Pons (tissue), 1 donor: Measurements from ENCODE around the gene DCLRE1B.
A peak's percentile ranks its signal among the peaks of the same experiment; 100 is the strongest.
"Not testable (repeated sequence)": the region's sequence is repeated elsewhere in the genome, so short reads cannot be mapped to it uniquely, and the experiment has no call there.

Source experiments
- DNase-seq: peaks from one replicate; pipeline ENCODE4 v3.0.0-alpha.2; 2016; ENCODE audit warnings: low spot score

DCLRE1B gene

DNA sequence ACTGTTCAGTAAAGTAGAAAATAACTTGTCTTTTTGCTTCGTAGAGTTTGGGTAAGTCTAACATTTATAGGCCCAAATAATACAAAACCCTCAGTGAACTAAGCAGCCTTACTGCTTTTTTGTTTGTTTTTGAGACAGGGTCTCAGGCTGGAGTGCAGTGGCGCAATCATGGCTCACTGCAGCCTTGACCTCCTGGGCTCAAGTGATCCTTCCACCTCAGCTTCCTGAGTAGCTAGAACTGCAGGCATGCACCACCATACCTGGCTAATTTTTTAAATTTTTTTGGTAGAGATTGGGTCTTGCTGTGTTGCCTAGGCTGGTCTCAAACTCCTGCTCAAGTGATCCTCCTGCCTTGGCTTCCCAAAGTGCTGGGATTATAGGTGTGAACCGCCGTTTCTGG, 43.0 kb downstream of the DCLRE1B start:
- not testable (repeated sequence) for DNase-seq

DNA sequence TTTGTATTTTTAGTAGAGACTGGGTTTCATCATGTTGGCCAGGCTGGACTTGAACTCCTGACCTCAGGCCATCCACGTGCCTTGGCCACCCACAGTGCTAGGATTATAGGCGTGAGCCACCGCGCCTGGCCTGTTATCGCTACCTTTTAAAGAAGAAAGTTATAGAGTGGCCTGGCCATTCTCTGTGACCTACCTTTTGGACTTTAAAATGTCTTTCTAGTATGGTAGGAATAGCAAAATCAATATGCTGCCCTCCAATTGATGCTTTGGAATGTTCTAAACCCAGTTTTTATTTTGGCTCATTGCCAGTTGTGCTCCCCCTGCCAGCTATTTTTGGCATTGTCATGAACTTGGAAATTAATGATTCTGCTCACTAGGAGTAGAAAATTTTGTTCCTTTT, 43.9 kb downstream of the DCLRE1B start:
- no peak for DNase-seq

DNA sequence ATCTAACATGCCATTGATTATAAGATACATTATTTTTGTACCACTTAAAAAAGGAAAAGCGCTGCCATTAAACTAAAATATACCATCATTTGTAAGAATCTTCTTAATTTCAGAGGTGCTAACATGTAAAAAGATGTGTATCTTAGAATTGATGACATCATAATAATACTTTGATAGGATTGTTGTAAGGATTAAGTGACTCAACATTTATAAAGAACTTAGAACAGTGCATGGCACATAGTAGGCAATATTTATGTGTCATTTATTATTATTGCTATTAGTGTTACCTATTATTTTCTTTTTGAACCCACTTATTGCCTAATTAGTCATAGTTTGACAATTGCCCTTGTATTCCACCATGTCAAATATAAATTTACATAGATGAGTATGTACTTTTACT, 45.8 kb downstream of the DCLRE1B start:
- no peak for DNase-seq

DNA sequence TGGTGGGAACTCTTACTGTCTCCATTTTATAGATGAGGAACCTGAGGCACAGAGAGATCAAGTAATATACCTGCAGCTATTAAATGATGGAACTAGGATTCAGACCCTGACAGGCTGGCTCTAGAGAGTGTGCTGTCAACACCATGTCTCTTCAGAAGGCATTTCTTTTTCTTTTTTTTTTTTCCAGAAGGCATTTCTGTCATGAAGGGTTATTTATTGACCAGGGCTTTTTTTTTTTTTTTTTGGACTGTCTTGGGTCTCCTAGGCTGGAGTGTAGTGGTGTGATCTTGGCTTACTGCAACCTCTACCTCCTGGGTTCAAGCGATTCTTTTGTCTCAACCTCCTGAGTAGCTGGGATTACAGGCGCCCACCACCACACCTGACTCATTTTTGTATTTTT, 46.6 kb downstream of the DCLRE1B start:
- DNase-seq: no peak

DNA sequence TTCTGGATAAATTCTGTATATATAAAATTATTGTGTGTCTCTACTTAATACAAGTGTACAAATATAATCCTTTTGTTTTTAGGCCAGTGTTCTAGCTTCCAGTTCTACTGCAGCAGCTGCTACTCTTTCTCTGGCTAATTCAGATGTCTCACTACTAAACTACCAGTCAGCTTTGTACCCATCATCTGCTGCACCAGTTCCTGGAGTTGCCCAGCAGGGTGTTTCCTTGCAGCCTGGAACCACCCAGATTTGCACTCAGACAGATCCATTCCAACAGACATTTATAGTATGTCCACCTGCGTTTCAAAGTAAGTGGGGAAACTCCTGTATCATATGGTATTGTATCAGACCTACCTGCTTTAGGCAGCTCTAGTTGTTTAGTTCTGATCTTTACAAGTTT, 52.9 kb downstream of the DCLRE1B start:
- DNase-seq: no peak

DNA sequence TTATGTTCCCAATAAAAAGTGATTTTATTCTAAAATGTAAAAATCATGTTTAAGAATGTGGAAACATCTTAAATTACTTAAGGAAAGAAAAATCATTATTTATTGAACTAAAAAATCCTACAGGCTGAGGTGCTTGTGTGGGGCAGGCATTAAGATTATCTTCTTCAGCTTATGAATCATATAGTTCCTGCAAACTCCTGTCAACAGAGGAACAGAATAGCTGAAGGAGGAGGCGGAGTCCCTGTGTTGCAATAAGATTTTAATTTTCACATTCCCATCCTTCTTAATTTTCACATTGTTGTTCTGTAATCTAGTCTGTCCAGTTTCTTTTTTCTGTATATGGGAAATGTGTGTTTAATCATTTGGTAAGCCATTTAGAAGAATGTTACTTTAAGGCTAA, 53.6 kb downstream of the DCLRE1B start:
- no peak for DNase-seq

DNA sequence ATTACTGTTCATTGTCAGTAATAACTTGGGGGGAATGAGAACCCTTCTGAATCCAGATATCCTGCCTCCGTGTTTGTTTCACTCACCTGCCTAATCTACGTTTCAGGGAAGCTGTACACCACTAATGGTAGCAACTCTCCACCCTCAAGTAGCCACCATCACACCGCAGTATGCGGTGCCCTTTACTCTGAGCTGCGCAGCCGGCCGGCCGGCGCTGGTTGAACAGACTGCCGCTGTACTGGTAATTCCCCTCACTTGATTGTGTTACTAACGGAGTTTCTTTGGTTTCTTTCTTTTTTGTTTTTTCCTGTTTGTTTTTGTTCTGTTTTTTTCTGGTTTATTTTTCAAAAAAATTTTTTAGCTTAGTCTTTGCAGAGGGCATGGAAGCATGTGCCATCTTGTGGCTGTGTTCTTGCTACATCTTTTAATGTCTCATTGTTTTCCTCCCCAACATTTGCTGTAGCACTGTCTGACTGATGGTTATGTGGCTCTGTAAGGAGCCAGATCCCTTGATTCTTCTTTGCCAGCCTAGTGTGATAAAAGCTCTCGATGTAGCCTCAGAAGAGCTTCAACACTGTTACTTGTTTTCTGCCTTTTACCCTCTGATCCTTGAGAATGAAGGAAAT, 58.3 kb downstream of the DCLRE1B start:
- peak; percentile 49 for DNase-seq
